NCI-H2196 (cell line): Measurements from ENCODE around the gene CDIPT.
"Not testable (repeated sequence)": the region's sequence is repeated elsewhere in the genome, so short reads cannot be mapped to it uniquely, and the experiment has no call there.

ENCODE experiments used
- DNase-seq: peaks from one replicate; lab custom pipeline; 2025; ENCODE audit not compliant: unreplicated experiment; lab: John Stamatoyannopoulos, UW

The CDIPT gene

GRCh38 chr16:29897333-29897732 lies 34.3 kb upstream of the CDIPT start:
- no peak for DNase-seq

- DNase-seq: no peak
These were observed 33.8 kb upstream of the CDIPT start for GRCh38 chr16:29896841-29897240.

GRCh38 chr16:29894352-29894751 lies 31.3 kb upstream of the CDIPT start:
- no peak for DNase-seq

GRCh38 chr16:29893553-29893952 lies 30.5 kb upstream of the CDIPT start:
- no peak for DNase-seq

- DNase-seq: no peak
These were observed 29.4 kb upstream of the CDIPT start for GRCh38 chr16:29892458-29892813.

GRCh38 chr16:29891525-29892457 lies 28.8 kb upstream of the CDIPT start:
- no peak for DNase-seq

- not testable (repeated sequence) for DNase-seq
These were observed 26.3 kb upstream of the CDIPT start for GRCh38 chr16:29889372-29889771.

GRCh38 chr16:29883987-29884386 lies 21.0 kb upstream of the CDIPT start:
- no peak for DNase-seq

- no peak for DNase-seq
These were observed 18.0 kb upstream of the CDIPT start for GRCh38 chr16:29881050-29881449.

- DNase-seq: no peak
These were observed 15.1 kb upstream of the CDIPT start for GRCh38 chr16:29878172-29878571.

- DNase-seq: peak; percentile 34
These were observed 14.4 kb upstream of the CDIPT start for GRCh38 chr16:29877266-29877961.

GRCh38 chr16:29876594-29877249 lies 13.7 kb upstream of the CDIPT start:
- DNase-seq: no peak

- no peak for DNase-seq
These were observed 13.2 kb upstream of the CDIPT start for GRCh38 chr16:29876217-29876593.

GRCh38 chr16:29875206-29875605 lies 12.2 kb upstream of the CDIPT start:
- no peak for DNase-seq

- DNase-seq: no peak
These were observed 10.3 kb upstream of the CDIPT start for GRCh38 chr16:29873319-29873718.

- DNase-seq: no peak
These were observed 9.0 kb upstream of the CDIPT start for GRCh38 chr16:29871822-29872546.

- not testable (repeated sequence) for DNase-seq
These were observed 6.0 kb upstream of the CDIPT start for GRCh38 chr16:29869067-29869466.

GRCh38 chr16:29868396-29869009 lies 5.5 kb upstream of the CDIPT start:
- DNase-seq: no peak

- no peak for DNase-seq
These were observed 1.2 kb upstream of the CDIPT start for GRCh38 chr16:29864205-29864604.

- DNase-seq: no peak
These were observed 601 bp upstream of the CDIPT start for GRCh38 chr16:29863669-29863984.

- no peak for DNase-seq
These were observed 593 bp downstream of the CDIPT start for GRCh38 chr16:29862383-29862883.
